CD14-positive monocyte (primary cell): ENCODE data around the gene MRPL10. TPM values are rescaled to one million over a fixed set of nuclear protein-coding genes. Genes with fewer than 3 reads are reported as not detected.

Experiments
- DNase-seq, 3 donors: peaks; one replicate each; pipeline ENCODE4 v3.0.0-alpha.2; 2011 to 2022
- H2AFZ ChIP-seq: 2 replicates; pipeline ENCODE4 v1.6.0; 2012; ENCODE audit warnings: mild to moderate bottlenecking, low read depth, low read length, inconsistent platforms; ENCODE audit not compliant: insufficient read depth, poor library complexity, severe bottlenecking
- H3K27ac ChIP-seq, 2 donors: 1 replicate in 1 of 2; 2 replicates in 1 of 2; pipeline ENCODE4 v1.5.1; 2012 to 2013; ENCODE audit warnings: low read length in 2 of 2, control low read depth in 1 of 2, inconsistent platforms in 1 of 2, low read depth in 1 of 2, mild to moderate bottlenecking in 1 of 2
- H3K27me3 ChIP-seq, 2 donors: one replicate each; pipeline versions ENCODE4 v1.6.0 to v1.6.1; 2011 to 2013; ENCODE audit warnings: low read length in 2 of 2; ENCODE audit not compliant: control insufficient read depth in 2 of 2, insufficient read depth in 2 of 2
- H3K36me3 ChIP-seq, 2 donors: replicated peaks in 1 of 2; 1 replicate in 1 of 2; 2 replicates in 1 of 2; pipeline versions ENCODE4 v1.5.1 to v1.6.1; 2012 to 2013; ENCODE audit warnings: low read length in 2 of 2, control low read depth in 1 of 2, inconsistent platforms in 1 of 2, mild to moderate bottlenecking in 1 of 2; ENCODE audit not compliant: insufficient read depth in 2 of 2, control insufficient read depth in 1 of 2
- H3K4me1 ChIP-seq, 2 donors: 1 replicate in 1 of 2; 2 replicates in 1 of 2; pipeline versions ENCODE4 v1.5.1 to v1.6.1; 2012 to 2013; ENCODE audit warnings: low read length in 2 of 2, control low read depth in 1 of 2, inconsistent platforms in 1 of 2, mild to moderate bottlenecking in 1 of 2, moderate library complexity in 1 of 2; ENCODE audit not compliant: insufficient read depth in 2 of 2, control insufficient read depth in 1 of 2
- H3K4me2 ChIP-seq: replicated peaks from 2 replicates; pipeline ENCODE3; 2012; ENCODE audit warnings: low read length, moderate library complexity, mild to moderate bottlenecking; ENCODE audit not compliant: poor library complexity, severe bottlenecking; ENCODE audit errors: extremely low read depth
- H3K4me3 ChIP-seq, 3 experiments: fragments of 200-600 bp in 1 of 3; sonication (generic) in 1 of 3; replicated peaks in 1 of 3; 1 replicate in 2 of 3; 2 replicates in 1 of 3; pipeline ENCODE4 v1.5.1; 2011 to 2013; ENCODE audit warnings: low read length in 3 of 3, mild to moderate bottlenecking in 3 of 3, control low read depth in 2 of 3, low read depth in 2 of 3, inconsistent platforms in 1 of 3, moderate library complexity in 1 of 3
- H3K79me2 ChIP-seq: 2 replicates; pipeline ENCODE4 v1.6.0; 2012; ENCODE audit warnings: mild to moderate bottlenecking, control low read depth, inconsistent platforms, low read length, moderate library complexity; ENCODE audit not compliant: insufficient read depth
- H3K9ac ChIP-seq: 2 replicates; pipeline ENCODE4 v1.6.0; 2017; ENCODE audit warnings: low read length, mild to moderate bottlenecking; ENCODE audit not compliant: insufficient read depth, poor library complexity, severe bottlenecking
- H3K9me3 ChIP-seq, 2 donors: replicated peaks in 1 of 2; 1 replicate in 1 of 2; 2 replicates in 1 of 2; pipeline versions ENCODE4 v1.5.1 to v1.6.1; 2012 to 2013; ENCODE audit warnings: low read length in 2 of 2, control low read depth in 1 of 2; ENCODE audit not compliant: control insufficient read depth in 1 of 2, insufficient read depth in 1 of 2
- H4K20me1 ChIP-seq: 2 replicates; pipeline ENCODE4 v1.6.0; 2012; ENCODE audit warnings: mild to moderate bottlenecking, low read length, control low read depth, moderate library complexity; ENCODE audit not compliant: insufficient read depth
- H3K27ac Mint-ChIP-seq, 7 donors: one replicate each; pipeline ENCODE4 v1.8.0; 2020; ENCODE audit warnings: mild to moderate bottlenecking in 7 of 7, mixed read lengths in 7 of 7, moderate library complexity in 6 of 7, inconsistent platforms in 2 of 7
- H3K27me3 Mint-ChIP-seq, 3 donors: one replicate each; pipeline ENCODE4 v1.8.0; 2021 to 2022; ENCODE audit warnings: low read depth in 3 of 3, mild to moderate bottlenecking in 3 of 3, mixed read lengths in 3 of 3, moderate library complexity in 3 of 3, inconsistent platforms in 1 of 3
- H3K36me3 Mint-ChIP-seq, 2 donors: one replicate each; pipeline ENCODE4 v1.8.0; 2020; ENCODE audit warnings: mixed read lengths in 2 of 2, inconsistent platforms in 1 of 2, mild to moderate bottlenecking in 1 of 2
- H3K4me1 Mint-ChIP-seq: one replicate; pipeline ENCODE4 v1.8.0; 2020; ENCODE audit warnings: mild to moderate bottlenecking, mixed read lengths
- H3K4me3 Mint-ChIP-seq, 2 donors: one replicate each; pipeline ENCODE4 v1.8.0; 2020; ENCODE audit warnings: mild to moderate bottlenecking in 2 of 2, mixed read lengths in 2 of 2, moderate library complexity in 1 of 2
- H3K9me3 Mint-ChIP-seq, 7 donors: one replicate each; pipeline ENCODE4 v1.8.0; 2020 to 2022; ENCODE audit warnings: mixed read lengths in 7 of 7, mild to moderate bottlenecking in 6 of 7, moderate library complexity in 6 of 7, inconsistent platforms in 2 of 7
- WGBS: methylation state at CpG from one replicate; pipeline ENCODE4 v1.1.5; 2013; ENCODE audit warnings: missing lambda C conversion rate; ENCODE audit not compliant: insufficient coverage; 5-methylcytosine and 5-hydroxymethylcytosine counted together
- intact Hi-C, 2 donors: fragments of 100-400 bp; cut with micrococcal nuclease; formaldehyde crosslinking; loops; one replicate each; pipeline versions ENCODE4 v1.15.0 to v1.15.1; 2023
- polyA plus RNA-seq, 3 donors: library from polyadenylated mRNA; depleted of rRNA in 1 of 3; unstranded in 2 of 3; stranded (reverse) in 1 of 3; fragments of 300-500 nt in 2 of 3; fragments of >200 nt in 1 of 3; fragmentation: Illumina TruSeq in 2 of 3; gene quantifications; 1 replicate in 2 of 3; 2 replicates in 1 of 3; pipeline ENCODE4 v1.2.3, GENCODE V29; 2012 to 2021
- TF ChIP-seq, protein P1 (sequence below): fragments of 200-600 bp; IDR thresholded peaks from one replicate; pipeline ENCODE4 v1.8.0; 2022; ENCODE audit warnings: antibody characterized with exemption, mild to moderate bottlenecking

MRPL10 gene
- polyA plus RNA-seq, 3 donors = 28.5 to 32.7 (median 32.6) TPM

DNA sequence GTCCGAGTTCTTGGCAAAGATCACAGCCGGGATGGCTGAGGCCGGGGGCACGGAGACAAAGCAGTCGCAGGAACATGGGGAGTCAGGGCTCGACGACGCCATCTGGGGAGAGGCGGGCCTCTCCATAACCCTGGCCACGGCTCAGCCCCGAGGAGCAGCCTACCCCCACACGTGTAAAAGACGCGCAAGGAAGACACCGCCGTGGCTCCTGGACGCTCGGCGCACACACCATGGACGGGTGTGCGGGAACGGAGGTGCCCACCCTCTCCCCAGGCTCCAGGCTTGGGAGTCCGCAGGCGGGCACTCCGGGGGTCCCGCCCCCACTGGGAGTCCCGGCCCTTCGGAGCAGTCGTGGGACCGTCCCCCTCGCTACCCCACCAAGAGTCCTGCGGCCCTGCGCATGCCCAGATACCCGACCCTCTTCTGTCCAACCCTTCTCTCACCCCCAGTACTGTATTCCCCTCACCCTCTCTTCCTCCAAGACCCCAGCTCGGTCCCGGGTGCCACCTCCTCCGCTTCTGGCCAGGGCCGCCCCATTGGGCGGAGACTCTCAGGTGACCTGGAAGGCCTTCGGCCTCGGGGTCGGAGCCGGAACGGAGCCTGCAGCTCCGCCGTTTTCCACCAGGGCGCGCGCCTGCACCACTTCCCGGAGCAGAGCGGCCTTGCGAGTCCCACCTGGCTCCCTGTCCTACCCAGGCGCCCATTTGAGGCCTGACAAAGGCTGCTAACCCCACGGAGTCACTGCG lies 9.6 kb upstream of the MRPL10 start, which contains the start of gene SCRN2:
Gene SCRN2 (minus strand): TSS at position 532 of the 746 bp plus-strand sequence. CDS start 430 bp downstream, at position 102.
- WGBS = under 1% methylated on average over 50 of the region's 55 CpGs
- H3K9me3 ChIP-seq = no peaks in the 10 kb centered on the region
- DNase-seq = peak; percentile 77 to 78 (median 77)
- peak within 1 kb of the TSS; percentile 97 to 98 for H3K4me3 Mint-ChIP-seq
- no peaks in the 10 kb centered on the region for H3K79me2 ChIP-seq
- no peaks in the 10 kb centered on the region for H3K9me3 Mint-ChIP-seq
- H2AFZ ChIP-seq = peak within 1 kb of the TSS; percentile 99
- H3K4me1 Mint-ChIP-seq = peaks cover 22% of the 10 kb centered on the region
- peaks cover 18 to 19% of the 10 kb centered on the region in 2 donors for H3K36me3 Mint-ChIP-seq
- no peaks in the 10 kb centered on the region for H4K20me1 ChIP-seq
- peaks cover 8 to 24% (median 10%) of the 10 kb centered on the region in 3 donors for H3K27me3 Mint-ChIP-seq
- intact Hi-C loops = loop anchor here in 1 of 2 donors (1.0 to 5.0 kb wide), 2 partner anchors 49 to 131 kb away; partner anchors contain the start of gene CDK5RAP3
- TF ChIP-seq, protein P1, sequence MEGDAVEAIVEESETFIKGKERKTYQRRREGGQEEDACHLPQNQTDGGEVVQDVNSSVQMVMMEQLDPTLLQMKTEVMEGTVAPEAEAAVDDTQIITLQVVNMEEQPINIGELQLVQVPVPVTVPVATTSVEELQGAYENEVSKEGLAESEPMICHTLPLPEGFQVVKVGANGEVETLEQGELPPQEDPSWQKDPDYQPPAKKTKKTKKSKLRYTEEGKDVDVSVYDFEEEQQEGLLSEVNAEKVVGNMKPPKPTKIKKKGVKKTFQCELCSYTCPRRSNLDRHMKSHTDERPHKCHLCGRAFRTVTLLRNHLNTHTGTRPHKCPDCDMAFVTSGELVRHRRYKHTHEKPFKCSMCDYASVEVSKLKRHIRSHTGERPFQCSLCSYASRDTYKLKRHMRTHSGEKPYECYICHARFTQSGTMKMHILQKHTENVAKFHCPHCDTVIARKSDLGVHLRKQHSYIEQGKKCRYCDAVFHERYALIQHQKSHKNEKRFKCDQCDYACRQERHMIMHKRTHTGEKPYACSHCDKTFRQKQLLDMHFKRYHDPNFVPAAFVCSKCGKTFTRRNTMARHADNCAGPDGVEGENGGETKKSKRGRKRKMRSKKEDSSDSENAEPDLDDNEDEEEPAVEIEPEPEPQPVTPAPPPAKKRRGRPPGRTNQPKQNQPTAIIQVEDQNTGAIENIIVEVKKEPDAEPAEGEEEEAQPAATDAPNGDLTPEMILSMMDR = peak; percentile 96
- H3K4me1 ChIP-seq = peaks cover 8 to 13% of the 10 kb centered on the region in 2 donors
- peak within 1 kb of the TSS; percentile 57 to 91 (median 81) for H3K4me3 ChIP-seq
- peak within 1 kb of the TSS in 1 of 2 donors; percentile 61 for H3K27ac ChIP-seq
- peak within 1 kb of the TSS in 6 of 7 donors; percentile 66 to 90 (median 85) for H3K27ac Mint-ChIP-seq
- H3K9ac ChIP-seq = peak within 1 kb of the TSS; percentile 74
- peak within 1 kb of the TSS; percentile 96 for H3K4me2 ChIP-seq
- H3K36me3 ChIP-seq = peaks cover 7 to 19% of the 10 kb centered on the region in 2 donors
- H3K27me3 ChIP-seq = peaks cover 4 to 11% of the 10 kb centered on the region in 2 donors

DNA sequence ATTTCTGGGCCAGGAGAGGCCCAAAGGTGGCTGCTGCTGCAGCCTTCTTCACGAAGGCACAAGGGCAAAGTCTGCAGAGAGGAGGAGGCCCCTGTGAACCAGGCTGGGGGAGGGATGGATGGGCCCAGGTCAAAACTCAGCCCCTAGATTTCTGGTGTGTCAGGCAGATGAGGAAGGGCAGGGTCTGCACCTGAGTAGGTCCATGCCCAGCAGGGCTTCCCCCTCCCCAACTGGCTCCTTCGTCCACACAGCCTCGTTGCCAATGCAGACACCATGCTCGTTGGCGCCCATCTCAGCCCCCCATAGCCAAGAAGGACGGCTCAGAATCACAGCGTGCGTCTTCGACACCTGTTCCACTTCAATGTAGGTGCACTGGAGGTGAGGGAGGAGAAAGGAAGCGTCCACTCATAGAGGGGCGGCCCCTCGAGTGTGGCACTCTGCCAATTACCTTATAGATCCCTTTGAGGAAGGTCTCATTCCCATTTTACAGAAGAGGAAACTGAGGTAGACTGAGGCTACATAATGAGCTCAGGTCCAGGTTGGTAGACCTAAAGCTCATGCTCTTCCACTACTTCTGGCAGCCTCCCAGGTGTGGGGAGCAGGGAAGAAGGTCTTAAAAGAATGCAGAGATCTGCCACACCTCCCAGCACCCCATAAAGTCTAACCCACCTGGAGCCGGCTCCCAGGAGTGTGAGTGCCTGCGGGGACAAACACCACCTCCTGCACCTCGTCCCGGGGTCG lies 8.8 kb upstream of the MRPL10 start:
- peak overlapping the region; percentile 74 for H3K9ac ChIP-seq
- peaks cover 7 to 19% of the 10 kb centered on the region in 2 donors for H3K36me3 ChIP-seq
- H3K4me1 Mint-ChIP-seq = peaks cover 24% of the 10 kb centered on the region
- peak overlapping the region; percentile 97 to 98 for H3K4me3 Mint-ChIP-seq
- H2AFZ ChIP-seq = peak overlapping the region; percentile 99
- H3K27ac ChIP-seq = no peak overlapping the region
- 0% methylated on average over 5 of the region's 17 CpGs for WGBS
- no peaks in the 10 kb centered on the region for H3K9me3 Mint-ChIP-seq
- intact Hi-C loops = loop anchor here in 1 of 2 donors (5.0 kb wide), 1 partner anchor 132 kb away; the partner anchor contains the start of gene CDK5RAP3
- H4K20me1 ChIP-seq = no peaks in the 10 kb centered on the region
- H3K9me3 ChIP-seq = no peaks in the 10 kb centered on the region
- peak overlapping the region in 1 of 7 donors; percentile 43 for H3K27ac Mint-ChIP-seq
- no peaks in the 10 kb centered on the region for H3K79me2 ChIP-seq
- peak overlapping the region; percentile 96 for H3K4me2 ChIP-seq
- TF ChIP-seq, protein P1 = no peak
- H3K4me1 ChIP-seq = peaks cover 8 to 13% of the 10 kb centered on the region in 2 donors
- H3K27me3 Mint-ChIP-seq = peaks cover 2 to 17% (median 2%) of the 10 kb centered on the region in 3 donors
- peak overlapping the region; percentile 57 to 91 (median 81) for H3K4me3 ChIP-seq
- H3K27me3 ChIP-seq = peaks cover 0 to 4% of the 10 kb centered on the region in 2 donors
- peaks cover 23% of the 10 kb centered on the region in 2 donors for H3K36me3 Mint-ChIP-seq
- no peak for DNase-seq
